ENCODE results near the gene CBR3.

DNA sequence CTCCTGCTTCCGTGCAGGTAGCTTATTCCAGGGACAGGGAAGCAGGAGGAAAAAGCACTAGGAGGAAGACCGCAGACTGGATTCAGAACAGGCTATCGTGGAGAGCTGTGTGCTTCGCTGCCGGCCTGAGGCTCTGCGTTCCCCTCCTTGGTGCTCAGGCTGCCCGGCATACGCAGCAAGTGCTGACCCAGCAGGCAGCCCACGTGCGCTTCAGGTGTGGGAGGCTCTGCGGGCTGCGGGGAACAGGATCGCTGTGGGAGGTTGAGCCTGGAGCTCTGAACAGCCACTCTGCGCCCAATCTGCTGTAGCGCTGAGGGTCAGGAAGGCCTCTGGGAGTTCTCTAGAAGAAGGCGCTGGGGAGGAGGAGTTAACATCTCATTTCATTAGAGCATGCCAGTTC is 49.7 kb downstream of the CBR3 start:
- TF ChIP-seq, protein P1, sequence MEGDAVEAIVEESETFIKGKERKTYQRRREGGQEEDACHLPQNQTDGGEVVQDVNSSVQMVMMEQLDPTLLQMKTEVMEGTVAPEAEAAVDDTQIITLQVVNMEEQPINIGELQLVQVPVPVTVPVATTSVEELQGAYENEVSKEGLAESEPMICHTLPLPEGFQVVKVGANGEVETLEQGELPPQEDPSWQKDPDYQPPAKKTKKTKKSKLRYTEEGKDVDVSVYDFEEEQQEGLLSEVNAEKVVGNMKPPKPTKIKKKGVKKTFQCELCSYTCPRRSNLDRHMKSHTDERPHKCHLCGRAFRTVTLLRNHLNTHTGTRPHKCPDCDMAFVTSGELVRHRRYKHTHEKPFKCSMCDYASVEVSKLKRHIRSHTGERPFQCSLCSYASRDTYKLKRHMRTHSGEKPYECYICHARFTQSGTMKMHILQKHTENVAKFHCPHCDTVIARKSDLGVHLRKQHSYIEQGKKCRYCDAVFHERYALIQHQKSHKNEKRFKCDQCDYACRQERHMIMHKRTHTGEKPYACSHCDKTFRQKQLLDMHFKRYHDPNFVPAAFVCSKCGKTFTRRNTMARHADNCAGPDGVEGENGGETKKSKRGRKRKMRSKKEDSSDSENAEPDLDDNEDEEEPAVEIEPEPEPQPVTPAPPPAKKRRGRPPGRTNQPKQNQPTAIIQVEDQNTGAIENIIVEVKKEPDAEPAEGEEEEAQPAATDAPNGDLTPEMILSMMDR (IDR thresholded peaks at IDR 0.05): no peak
- TF ChIP-seq POLR2A (IDR thresholded peaks at IDR 0.05): no peak
